HG03457 (cell line): Measurements from ENCODE around the gene BRSK2.
"Not testable (repeated sequence)": the region's sequence is repeated elsewhere in the genome, so short reads cannot be mapped to it uniquely, and the experiment has no call there.

ENCODE experiments used
- ATAC-seq: cut with Tn5 transposase; IDR thresholded peaks from one replicate; pipeline ENCODE4 v1.9.1; 2021; ENCODE audit warnings: moderate number of reproducible peaks; ENCODE audit not compliant: unreplicated experiment

The BRSK2 gene

DNA sequence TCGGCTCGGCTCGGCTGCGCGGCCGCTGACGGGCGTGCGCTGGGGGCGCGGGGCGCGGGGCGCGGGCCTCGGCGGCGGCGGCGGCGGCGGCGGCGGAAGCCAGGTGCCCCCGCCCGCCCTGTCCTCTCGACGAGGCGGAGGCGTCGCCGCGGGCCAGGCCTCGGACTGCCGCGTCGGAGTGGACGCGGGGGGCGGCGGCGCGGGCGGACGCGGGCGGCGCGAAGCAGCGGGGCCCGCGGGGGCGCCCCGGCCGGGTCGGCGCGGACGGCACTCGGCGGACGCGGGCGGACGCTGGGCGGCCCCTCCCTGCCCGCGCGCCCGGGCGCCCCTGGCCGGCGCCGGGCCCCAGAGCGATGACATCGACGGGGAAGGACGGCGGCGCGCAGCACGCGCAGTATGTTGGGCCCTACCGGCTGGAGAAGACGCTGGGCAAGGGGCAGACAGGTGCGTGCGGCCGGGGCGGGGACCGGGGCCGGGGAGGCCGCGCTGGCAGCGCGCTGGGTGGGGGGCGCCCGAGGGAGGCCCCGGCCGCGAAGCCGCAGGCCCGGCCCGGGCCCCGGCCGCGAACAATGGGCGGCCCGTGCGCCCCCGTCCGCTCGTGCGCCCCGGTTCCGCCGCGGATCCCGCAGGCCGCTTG lies at the start of gene BRSK2:
Gene BRSK2, plus strand, starts transcription at position 3 of the 637 bp plus-strand sequence. Its CDS starts 351 bp downstream, at position 354.
- ATAC-seq: no peak

DNA sequence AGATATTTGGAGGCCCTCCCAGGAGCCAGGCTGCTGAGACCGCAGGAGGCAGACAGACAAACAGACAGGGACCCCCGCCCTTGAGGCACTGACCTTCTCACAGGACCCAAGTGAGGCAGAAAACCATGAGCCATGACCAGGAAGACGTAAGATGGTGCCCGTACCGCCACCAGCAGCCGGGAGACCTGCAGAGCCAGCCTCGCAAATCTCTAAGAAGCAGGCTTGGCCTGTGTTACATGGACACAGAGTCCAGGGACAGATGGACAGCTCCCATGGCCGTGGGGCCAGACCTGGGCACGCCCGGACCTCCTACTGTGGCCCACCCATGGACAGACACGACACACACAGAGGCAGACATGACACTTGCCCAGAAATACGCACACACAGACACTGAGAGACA lies 49.6 kb upstream of the BRSK2 start:
- ATAC-seq: no peak

DNA sequence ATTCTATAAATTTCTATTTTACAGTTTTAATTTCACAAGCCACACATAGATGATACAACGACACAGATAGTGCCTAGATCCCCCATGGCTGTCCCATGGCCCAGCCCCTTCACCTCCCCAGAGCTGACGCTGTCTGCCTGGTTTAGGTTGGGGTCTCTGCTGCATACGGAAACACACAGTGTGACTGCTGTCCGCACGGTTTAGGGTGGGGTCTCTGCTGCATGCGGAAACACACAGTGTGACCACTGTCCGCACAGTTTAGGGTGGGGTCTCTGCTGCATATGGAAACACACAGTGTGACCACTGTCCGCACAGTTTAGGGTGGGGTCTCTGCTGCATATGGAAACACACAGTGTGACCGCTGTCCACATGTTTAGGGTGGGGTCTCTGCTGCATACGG lies 48.5 kb upstream of the BRSK2 start:
- ATAC-seq: not testable (repeated sequence)

DNA sequence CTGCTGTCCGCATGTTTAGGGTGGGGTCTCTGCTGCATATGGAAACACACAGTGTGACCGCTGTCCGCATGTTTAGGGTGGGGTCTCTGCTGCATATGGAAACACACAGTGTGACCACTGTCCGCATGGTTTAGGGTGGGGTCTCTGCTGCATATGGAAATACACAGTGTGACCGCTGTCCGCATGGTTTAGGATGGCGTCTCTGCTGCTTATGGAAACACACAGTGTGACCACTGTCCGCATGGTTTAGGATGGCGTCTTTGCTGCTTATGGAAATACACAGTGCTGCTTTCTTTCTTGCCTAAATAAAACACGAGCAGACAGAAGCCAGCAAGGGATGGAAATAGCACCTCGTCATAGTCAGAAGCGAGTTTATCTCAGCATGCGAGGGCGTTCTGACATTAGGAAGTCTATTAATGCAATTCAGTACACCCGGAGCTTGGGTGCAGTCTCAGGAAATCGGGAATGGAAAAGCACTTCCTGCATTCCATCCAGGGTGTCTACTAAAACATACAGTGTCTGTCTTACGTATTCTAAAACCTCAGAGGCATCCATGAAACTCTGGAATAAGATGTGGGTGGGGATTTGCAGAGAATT lies 47.7 kb upstream of the BRSK2 start:
- ATAC-seq: no peak

DNA sequence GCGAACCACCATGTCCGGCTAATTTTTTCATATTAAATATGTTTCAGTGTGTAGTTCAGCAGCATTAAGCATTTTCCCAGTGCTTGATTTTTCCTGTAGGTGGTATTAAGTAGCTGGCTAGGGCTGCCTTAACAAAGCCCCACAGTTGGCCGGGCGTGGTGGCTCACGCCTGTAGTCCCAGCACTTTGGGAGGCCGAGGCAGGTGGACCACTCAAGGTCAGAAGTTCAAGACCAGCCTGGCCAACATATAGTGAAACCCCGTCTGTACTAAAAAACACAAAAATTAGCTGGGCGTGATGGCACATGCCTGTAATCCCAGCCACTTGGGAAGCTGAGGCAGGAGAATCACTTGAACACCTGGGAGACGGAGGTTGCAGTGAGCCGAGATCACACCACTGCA lies 46.8 kb upstream of the BRSK2 start:
- ATAC-seq: no peak

DNA sequence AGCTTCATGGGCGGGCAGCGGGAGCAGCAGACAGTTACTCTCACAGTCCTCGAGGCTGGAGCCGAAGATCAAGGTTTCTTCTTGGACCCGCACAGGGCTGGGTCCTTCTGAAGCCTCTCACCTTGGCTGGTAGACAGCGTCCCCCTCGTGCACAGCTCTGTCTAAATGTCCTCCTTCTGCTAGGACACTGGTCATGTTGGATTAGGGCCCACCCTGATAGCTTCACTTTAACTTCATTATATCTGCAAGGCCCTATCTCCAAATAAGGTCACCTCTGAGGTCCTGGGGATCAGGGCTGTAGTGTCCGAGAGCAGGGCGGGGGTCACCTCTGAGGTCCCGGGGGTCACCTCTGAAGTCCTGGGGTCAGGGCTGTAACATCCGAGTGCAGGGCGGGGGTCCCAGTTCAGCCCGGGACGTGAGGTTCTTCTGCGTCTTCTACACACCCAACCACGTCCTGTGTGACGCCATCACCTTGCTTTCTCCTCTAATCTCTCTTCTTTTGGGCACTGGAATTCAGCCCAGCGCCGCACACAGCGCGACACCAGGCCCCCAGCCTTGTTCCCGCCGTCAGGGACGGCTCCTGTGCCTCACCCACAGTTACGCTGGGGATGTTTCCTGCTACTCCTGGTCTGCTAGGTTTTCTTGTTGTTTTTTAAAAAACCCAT lies 46.2 kb upstream of the BRSK2 start:
- ATAC-seq: no peak

DNA sequence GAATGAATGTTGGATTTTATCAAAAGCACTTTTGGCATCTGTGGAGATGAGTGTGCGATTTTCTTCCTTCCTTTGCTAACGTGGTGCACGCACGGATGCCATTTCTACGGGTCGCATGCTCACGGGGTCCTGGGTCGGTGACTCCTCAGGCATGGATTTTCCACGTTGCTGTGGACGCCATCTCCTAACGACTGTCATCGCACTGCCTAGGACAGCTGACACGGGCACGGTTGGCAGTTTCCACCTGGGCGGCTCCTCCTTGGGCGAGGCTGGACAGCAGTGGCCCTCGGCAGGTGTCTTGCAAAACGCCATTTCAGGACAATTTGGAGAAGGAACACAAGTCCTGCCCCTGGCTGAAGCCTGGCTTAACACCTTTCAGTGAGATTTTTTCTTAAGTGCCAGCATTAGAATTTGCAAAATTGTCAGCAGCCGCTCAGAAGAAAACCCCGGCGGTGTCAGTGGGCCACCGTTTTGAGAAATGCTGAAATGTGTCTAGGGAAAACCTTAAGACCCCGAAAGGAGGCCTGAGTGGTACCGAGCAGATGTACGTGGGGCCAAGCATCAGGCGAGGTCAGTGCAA lies 45.6 kb upstream of the BRSK2 start:
- no peak for ATAC-seq

DNA sequence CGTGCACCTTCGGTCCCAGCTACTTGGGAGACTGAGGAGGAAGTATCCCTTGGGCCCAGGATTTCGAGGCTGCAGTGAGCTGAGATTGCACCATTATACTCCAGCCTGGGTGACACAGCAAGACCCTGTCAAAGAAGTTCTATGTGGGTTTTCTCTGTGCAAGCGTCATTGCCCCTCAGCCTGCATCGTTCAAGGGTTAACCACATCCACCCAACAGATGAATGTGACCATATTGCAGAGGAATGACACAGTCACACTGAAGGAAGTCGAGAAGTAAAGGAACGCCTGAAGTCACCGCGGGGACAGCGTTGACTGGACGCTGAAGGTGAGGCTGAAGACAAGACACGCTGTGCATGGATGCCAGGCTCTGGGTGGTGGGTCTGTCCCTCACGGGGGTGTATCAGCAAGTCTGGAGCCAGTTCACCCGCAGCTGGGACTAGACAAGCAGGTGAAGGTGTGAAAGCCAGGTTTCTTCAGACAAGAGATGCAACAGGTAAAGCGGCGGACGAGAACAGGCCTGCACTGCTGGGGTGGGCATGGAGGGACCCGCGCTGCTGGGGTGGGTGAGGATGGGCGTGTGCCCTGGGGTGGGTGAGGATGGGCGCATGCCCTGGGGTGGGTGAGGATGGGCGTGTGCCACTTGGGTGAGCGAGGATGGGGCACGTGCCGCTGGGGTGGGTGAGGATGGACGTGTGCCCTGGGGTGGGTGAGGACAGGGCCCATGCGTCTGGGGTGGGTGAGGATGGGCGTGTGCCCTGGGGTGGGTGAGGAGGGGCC lies 43.8 kb upstream of the BRSK2 start:
- ATAC-seq: no peak

DNA sequence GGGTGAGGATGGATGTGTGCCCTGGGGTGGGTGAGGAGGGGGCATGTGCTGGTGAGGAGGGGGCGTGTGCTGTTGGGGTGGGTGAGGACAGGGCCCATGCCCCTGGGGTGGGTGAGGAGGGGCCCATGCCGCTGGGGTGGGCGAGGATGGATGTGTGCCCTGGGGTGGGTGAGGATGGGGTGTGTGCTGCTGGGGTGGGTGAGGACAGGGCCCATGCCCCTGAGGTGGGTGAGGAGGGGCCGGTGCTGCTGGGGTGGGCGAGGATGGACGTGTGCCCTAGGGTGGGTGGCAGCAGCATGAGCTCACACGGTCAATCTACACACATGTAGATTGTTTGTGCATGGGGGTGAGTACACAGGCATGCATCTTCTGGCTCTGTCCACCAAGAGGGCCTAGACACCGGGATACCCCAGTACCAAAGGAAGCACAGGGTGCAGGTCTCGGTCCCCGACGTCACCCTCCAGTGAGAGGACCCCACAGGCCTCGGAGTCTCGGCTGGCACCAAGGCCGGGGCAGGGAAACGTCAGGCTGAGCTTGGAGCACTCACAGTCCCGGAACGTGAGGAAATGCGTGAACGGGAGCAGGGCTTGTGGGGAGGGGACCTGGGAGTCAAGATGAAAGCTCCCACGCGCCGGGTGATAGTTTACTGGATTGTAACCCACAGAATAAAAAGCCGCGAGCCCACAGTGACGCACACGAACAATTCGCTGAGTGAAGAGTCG lies 42.9 kb upstream of the BRSK2 start:
- ATAC-seq: no peak

DNA sequence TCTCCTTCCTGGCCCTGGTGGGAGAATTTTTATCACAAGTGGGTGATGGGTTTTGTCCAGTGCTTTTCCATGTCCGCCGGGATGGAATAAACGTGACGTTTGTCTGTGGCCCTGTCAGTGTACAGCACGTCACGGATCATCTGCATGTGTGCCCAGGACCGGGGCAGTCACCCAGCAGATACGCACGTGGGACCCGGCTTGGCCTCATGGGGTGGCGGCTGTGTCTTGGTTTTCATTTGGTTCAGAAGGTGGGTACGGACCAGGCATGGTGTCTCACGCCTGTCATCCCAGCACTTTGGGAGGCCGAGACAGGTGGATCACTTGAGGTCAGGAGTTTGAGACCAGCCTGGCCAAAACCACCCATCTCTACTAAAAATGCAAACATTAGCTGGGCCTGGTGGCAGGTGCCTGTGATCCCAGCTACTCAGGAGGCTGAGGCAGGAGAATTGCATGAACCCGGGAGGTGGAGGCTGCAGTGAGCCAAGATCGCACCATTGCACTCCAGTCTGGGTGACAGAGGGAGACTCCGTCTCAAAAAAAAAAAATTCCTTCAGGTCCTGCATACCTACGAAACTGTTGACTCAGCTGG lies 42.2 kb upstream of the BRSK2 start:
- not testable (repeated sequence) for ATAC-seq

DNA sequence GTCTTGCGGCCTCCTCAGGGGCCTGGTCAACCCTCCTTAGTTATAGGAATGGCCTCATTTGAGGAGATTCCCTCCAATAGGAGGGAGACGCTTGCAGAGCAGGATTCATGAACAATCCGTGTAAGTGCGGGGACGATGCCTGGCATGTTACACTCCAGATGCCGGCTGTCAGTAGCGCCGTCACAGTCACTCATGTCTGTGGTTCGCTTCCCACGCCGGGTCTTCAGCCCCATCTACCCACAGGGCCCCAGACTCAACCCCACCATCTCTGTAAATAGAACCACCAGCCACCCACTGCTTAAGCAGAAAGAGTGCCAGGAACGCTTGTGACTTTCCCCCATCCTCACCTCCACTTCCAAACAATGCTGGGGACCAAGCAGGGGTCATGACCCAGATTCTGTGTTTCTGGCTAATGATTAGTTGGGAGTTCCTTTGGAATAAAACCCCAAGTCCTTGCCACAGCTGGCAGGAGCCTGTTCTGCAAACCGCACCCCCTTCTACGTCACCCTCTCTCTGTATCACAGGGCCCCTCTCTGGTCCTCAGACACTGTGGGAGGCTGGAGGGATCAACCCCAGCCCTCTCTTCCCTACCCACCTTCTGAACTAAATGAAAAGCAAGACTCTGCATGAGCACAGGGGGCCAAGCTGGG lies 41.5 kb upstream of the BRSK2 start:
- ATAC-seq: no peak

DNA sequence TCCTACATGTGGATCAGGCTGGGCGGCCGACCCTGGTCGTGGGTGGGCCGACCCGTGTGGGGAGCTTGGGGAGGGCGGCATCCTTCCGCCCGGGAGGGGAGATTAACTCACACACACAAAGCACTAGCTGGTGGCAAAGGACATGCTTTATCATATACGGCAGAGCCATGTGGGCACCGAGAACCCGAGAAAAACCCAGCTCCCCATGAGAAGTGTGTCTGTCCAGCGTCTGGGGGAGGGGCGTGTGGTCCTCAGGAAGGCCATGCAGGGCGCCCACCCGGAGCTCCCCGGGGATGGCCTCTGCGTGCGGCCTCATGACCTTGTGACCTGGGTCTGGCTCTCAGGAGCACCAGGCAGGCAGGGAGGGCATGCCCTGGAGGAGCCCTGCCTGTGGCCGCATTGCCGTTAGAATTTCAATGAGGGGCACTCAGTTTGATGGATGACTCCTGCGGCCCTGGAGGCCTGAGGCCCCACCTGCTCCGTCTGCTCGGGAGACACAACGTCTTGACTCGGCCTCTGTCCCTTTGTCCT lies 40.9 kb upstream of the BRSK2 start:
- no peak for ATAC-seq

DNA sequence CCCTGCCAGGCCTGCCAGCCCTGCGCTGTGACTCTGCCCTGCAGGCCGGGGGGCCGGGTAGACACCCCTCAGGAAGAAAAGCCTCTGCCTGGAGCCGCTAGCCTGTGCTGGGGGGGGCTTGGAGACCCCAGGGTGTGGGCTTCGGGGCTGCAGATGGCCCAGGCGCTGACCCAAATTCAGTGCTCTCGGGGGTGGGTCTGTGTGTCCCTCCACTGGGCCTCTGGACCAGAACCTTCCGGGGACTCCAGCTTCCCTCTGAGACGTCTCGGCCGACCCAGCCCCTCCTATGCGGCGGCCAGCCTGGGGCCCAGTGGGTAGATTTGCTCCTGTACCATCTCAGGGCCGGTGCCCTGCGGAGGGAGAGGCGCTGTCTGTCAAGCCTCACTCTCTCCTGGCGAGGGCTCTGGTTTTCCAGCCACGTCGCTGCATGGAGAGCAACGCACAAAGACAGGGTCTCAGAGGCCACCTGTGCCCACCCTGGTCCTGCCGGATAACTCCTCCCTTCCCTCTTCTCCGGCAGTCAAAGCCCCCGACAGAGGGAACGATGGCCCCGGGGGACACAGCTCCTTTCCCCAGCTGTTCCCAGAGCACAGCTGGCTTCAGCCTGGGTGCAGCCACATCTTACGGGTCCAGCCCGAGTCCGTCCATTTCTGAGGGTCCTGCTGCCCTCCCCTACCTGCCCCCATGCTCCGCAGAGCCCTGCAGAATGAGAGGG lies 40.2 kb upstream of the BRSK2 start:
- no peak for ATAC-seq

DNA sequence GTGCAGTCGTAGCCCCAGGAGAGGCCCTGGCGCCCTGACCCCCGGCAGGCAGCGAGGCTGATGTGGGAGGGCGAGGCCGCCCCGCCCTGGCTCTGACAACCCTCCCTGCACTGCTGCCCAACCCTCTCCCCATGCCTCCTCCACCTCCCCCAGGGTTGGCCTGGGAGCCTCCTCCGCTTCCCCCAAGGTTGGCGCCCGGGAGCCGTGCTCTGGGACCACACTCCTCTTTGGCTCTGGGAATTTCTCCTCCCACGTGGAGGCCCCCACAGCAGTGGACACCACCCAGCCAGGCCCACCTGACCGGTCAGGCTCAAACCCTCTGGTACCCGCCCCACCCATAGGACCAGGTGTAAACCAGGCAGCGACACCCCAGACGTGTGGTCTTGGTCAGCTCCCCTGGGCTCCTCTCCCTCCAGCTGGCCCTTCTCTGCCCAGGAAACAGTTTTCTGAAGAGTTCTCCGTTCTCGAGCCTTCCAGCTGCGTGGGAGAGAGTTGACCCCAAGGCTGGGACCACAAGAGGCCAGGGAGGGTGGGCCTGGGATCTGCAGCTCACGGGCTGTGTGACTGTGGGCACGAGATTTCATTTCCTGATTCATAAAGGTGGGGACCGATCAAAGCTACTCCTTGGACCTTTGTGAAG lies 39.5 kb upstream of the BRSK2 start:
- ATAC-seq: no peak

DNA sequence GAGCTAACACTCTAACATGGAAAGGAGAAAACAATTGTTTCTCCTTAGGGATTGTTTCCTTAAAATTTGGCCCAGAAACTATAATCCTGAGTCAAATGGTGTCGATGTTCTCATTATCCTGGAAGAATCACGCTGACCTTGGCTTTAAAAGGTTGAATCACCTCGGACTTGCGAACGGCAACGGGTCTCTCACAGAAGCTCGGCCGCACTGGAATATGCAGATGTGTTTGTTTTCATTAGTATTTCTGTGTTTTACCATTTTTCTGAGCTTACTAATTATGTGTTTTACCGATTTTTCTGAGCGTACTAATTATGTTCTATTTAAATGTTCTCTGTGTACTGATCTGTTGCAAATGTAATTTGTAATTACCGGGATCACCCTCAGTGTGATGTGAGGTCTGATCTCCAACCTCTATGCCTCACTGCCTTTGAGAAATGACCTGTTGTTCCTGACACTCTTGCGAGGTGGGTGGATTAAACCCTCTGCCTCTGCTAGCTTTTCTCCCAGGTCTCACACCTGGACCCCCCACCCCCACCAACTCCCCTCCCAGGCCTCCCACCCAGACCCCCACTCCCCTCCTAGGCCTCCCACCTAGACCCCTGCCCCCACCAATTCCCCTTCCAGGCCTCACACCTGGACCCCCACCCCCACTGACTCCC lies 38.3 kb upstream of the BRSK2 start:
- ATAC-seq: no peak

DNA sequence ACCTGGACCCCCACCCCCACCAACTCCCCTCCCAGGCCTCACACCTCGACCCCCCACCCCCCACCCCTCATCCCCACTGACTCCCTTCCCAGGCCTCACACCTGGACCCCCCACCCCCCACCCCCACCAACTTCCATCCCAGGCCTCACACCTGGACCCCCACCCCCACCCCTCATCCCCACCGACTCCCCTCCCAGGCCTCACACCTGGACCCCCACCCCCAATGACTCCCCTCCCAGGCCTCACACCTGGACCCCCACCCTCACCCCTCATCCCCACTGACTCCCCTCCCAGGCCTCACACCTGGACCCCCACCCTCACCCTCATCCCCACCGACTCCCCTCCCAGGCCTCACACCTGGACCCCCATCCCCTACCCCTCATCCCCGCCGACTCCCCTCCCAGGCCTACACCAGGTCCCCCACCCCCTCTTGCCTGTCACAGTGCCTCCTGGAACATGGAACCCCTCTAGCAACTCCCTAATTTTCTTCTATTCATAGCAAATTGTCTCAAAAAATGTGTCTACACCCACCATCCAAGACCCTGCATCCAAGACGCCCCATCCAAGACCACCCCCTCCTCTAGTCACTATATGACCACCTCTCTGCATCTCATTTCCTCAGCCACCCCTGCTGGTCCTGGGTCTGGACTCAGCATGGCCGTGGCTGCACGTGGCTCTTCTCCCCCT lies 36.9 kb upstream of the BRSK2 start:
- ATAC-seq: no peak

DNA sequence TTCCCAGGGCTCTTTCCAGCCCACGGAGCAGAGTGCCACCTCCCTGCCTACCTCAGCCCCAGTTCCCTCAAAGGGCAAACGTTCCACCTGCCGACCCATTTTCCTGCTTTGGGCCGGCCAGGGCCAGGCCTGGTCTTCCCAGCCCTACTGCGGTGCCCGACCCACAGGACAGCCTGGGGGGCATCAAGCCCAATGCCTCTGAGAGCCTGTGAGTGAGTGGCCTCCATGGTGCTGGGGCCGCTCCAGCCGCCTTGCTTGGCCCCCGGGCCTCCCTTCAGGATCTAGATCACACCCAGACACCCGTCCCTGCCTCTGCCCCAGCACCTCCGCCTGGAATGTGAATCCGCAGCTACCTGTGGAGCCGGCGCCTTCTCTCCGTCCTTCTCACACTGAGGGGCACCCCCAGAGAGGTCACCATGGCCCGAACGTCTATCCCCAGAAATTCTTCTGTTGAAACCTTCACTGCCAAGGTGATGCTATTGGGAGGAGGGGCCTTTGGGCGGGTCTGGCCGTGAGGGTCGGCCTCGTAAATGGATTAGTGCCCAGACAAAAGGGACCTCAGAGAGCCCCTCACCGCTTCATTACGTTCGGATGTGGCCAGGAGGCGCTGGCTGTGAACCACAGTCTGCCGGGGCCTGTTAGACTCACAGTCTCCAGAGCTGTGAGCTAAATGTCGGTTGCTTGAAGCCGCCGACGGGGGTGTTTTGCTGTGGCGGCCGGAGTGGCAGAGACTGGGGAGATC lies 36.2 kb upstream of the BRSK2 start:
- no peak for ATAC-seq
